GM12874 (cell line): ENCODE data around the gene MBNL2.

Experiments used
- TF ChIP-seq, protein P1 (sequence below): IDR thresholded peaks from 2 replicates; pipeline ENCODE4 v1.5.1; 2011; ENCODE audit warnings: low read depth, mild to moderate bottlenecking, control low read depth, low read length, moderate library complexity; ENCODE audit not compliant: insufficient read depth

MBNL2 gene, protein sequence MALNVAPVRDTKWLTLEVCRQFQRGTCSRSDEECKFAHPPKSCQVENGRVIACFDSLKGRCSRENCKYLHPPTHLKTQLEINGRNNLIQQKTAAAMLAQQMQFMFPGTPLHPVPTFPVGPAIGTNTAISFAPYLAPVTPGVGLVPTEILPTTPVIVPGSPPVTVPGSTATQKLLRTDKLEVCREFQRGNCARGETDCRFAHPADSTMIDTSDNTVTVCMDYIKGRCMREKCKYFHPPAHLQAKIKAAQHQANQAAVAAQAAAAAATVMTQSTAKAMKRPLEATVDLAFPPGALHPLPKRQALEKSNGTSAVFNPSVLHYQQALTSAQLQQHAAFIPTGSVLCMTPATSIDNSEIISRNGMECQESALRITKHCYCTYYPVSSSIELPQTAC

DNA sequence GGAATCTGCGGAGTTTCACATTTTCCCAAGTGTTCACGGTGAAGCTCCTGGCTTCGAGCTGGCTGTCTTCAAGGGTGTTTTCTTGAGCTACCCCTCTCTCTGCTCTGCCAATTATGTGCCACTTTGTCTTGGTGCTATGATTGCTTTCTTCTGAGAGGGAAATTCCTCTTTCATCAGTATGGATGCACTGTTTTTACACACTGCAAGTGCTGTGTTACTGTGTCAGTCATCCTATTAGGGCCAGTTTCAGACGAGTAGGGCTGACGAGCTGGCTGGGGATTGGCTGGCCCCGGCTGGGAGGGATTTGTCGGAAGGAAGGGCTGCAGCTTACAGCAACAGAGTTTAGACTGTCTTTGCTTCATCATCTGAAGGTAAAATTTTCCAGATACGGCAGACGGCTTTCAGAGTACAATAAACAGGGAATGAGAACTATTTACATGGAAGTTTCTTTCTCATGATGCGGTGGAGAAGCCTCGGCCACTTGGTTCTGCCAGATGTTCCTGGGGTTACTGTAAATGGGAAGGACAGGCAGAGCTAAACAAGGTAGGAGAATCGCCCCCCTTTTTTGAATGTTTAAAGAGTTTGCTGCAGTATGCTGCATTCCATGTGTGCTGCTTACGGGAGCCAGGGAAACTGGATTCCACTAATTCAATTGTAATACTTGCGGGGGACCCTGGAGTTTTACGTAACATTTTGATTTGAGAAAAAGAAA lies at the start of gene MBNL2:
Gene MBNL2, plus strand, starts transcription at position 345 of the 712 bp plus-strand sequence. CDS start 53,903 bp downstream, outside the sequence.
- TF ChIP-seq, protein P1, sequence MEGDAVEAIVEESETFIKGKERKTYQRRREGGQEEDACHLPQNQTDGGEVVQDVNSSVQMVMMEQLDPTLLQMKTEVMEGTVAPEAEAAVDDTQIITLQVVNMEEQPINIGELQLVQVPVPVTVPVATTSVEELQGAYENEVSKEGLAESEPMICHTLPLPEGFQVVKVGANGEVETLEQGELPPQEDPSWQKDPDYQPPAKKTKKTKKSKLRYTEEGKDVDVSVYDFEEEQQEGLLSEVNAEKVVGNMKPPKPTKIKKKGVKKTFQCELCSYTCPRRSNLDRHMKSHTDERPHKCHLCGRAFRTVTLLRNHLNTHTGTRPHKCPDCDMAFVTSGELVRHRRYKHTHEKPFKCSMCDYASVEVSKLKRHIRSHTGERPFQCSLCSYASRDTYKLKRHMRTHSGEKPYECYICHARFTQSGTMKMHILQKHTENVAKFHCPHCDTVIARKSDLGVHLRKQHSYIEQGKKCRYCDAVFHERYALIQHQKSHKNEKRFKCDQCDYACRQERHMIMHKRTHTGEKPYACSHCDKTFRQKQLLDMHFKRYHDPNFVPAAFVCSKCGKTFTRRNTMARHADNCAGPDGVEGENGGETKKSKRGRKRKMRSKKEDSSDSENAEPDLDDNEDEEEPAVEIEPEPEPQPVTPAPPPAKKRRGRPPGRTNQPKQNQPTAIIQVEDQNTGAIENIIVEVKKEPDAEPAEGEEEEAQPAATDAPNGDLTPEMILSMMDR, result no peak

DNA sequence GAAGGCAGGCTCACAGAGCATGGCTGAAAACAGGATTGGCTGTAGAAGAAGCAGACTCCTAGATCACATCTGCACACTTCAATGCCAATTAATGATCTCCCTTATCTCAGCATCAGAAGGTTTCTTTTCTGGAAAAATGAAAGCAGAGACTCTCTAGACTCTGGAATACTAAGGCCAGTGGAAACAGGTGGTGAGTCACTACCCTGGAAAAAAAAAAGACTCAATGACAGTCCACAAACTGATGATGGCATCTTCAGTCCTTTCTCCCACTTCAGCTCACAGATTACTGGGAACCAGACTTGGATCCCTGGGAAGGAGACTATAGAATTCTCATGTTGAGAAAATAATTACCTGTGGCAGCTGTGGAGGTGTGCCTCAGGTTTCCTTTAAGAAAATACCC lies 47.5 kb upstream of the MBNL2 start:
- TF ChIP-seq, protein P1, result no peak

DNA sequence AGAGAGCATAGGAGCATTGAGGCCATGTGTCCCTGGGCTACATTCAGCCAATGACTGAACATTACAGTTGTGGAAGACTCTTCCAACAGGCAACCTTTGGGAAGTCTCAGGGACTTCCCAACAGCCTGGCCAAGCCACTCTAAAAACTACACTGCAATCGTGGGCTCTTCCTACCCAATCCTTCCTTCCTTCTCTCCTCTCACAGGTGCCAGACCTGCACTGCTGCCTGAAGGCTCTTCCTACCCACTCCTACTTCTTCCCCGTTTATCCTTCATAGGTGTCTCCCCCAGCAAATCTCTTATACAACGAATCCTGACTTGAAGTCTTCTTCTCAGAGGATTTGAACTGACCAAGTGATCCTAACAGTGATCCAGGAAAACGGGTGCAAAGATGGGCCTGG lies 47.1 kb upstream of the MBNL2 start:
- TF ChIP-seq, protein P1, result no peak

DNA sequence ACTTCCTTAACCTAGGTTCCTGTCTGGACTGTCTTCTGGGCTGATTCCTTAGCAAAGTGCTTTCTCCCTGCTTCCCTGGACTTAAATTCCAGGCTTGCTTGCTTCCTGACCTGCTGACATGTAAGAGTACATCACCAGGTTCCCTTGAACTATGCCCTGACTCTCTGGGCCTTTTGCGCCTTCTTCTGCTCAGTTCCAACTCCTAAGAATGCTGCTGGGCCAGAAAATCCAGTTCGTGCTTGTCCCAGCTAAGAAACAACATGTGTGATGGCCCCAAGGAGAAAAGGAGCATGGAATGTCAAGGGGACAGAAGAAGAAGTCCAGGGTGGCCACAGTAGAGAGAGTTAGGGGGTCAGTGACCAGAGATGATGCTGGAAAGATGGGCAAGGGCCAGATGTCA lies 42.6 kb upstream of the MBNL2 start:
- TF ChIP-seq, protein P1, result no peak

DNA sequence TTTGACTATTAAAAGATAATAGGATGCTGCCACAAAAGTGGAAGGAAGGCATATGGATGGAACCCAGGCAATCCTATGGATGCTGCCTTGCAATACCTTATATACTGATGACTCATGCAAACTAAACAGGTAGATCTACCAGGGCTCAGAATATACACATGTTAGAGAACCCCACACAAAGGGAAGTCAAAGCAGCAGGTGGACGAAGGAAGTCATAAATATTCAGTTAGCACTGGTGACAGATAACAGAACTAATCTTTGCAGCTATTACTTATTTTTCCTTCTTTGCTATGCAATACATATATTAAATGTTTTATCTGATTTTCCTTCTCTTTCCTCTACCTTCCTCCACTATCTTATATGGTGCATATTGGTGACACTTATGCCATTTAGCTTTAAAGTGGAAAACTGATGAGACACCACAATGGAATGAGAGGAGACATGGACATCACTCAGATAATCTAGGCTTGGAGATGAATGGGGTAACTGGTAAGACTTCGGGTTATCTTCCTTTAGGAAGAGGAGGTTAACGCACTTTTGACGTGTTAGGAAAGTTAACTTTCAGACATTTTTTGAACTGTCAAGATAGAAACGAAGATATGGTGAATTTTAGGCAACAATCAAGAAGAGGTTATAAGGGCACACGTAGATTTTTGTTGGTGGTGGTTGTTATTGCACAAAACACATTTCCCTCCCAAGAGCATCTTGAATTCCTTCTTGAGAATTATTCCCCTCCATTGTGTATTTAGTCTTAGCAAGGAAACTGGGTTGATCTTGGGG lies 39.8 kb upstream of the MBNL2 start:
- TF ChIP-seq, protein P1, result no peak

DNA sequence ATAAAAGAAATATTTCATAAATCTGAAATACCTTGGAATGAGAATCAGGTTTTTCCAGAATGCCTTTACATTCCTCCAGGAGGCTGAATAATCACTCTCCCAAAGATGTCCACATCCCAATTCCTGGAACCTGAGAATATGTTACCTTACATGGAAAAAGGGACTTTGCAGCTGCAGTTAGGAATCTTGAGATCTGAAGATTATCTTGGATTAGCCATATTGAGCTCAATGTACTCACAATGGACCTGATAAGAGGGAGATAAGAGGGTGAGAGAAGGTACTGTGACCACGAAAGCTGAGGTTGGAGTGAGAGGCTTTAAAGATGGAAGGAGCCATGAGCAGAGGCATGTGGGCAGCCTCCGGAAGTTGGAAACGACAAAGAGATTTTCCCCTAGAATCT lies 36.8 kb upstream of the MBNL2 start:
- TF ChIP-seq, protein P1, result no peak

DNA sequence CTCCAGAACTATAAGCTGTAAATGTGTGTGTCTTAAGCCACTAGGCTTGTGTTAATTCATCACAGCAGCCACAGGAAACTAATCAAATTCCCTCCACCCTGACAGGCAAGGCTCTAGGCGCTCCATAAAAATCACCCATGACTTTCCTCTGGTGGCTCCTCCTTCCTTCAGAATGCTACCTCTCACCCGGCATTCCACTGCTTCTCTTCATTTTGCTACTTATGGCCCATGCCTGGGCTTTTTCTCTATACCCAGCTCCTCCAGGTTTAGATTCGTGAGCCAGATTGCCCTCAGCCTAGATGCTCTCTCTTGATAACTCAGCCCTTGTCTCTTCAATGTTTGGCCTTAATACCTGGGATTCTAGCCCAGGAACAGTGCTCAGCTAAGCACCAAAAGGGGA lies 36.4 kb upstream of the MBNL2 start:
- TF ChIP-seq, protein P1, result no peak
